ENCODE results near the gene TBC1D7. TPM values are rescaled to one million over a fixed set of nuclear protein-coding genes. Genes with fewer than 3 reads are reported as not detected.

The TBC1D7 gene
- total RNA-seq, 1 experiment from 2014 or later: 29.2 TPM

- Histone ChIP-seq H3K79me2 (ENCODE audit: low read depth) (no peaks in the 10 kb centered on the region), H3K9me2 (ENCODE audit: insufficient read depth) (no peaks in the 10 kb centered on the region), H3K4me1 (replicated peaks; ENCODE audit: insufficient read depth) (no peaks in the 10 kb centered on the region), H4K20me1 (ENCODE audit: insufficient read depth) (no peaks in the 10 kb centered on the region), H3K4me2 (no peak overlapping the region), H3K9me3 (ENCODE audit: insufficient read depth, low read depth) (no peaks in the 10 kb centered on the region), H3F3A (ENCODE audit: insufficient read depth, low read depth) (no peaks in the 10 kb centered on the region), H3K27me3 (ENCODE audit: insufficient read depth, low read depth) (no peaks in the 10 kb centered on the region), H2AFZ (no peak overlapping the region), H3K27ac (no peak overlapping the region), H3K36me3 (ENCODE audit: low read depth) (no peaks in the 10 kb centered on the region), H3K4me3 (no peak overlapping the region)
- ChIA-PET CTCF (no interaction called here), POLR2A (ENCODE audit: unreplicated experiment) (no interaction called here)
- intact Hi-C loops (cut with micrococcal nuclease; ENCODE audit: unreplicated experiment): no loop called here
- no peak for DNase-seq
- TF ChIP-seq CTCF (conservative IDR thresholded peaks at IDR 0.05) (no peak), EZH2 (IDR thresholded peaks at IDR 0.05; ENCODE audit: low read depth) (no peak)
- BruUV-seq (replicated peaks): no TSS peak
These were observed 38.5 kb downstream of the TBC1D7 start for GRCh38 chr6:13289789-13290318.

- Histone ChIP-seq H3K4me3 (no peak overlapping the region), H4K20me1 (ENCODE audit: insufficient read depth) (no peaks in the 10 kb centered on the region), H3K27me3 (ENCODE audit: insufficient read depth, low read depth) (no peaks in the 10 kb centered on the region), H3F3A (ENCODE audit: insufficient read depth, low read depth) (no peaks in the 10 kb centered on the region), H2AFZ (no peak overlapping the region), H3K79me2 (ENCODE audit: low read depth) (no peaks in the 10 kb centered on the region), H3K4me1 (replicated peaks; ENCODE audit: insufficient read depth) (no peaks in the 10 kb centered on the region), H3K4me2 (no peak overlapping the region), H3K9me3 (ENCODE audit: insufficient read depth, low read depth) (no peaks in the 10 kb centered on the region), H3K36me3 (ENCODE audit: low read depth) (no peaks in the 10 kb centered on the region), H3K9me2 (ENCODE audit: insufficient read depth) (no peaks in the 10 kb centered on the region), H3K27ac (no peak overlapping the region)
- ChIA-PET CTCF (no interaction called here), POLR2A (ENCODE audit: unreplicated experiment) (no interaction called here)
- DNase-seq: no peak
- TF ChIP-seq EZH2 (IDR thresholded peaks at IDR 0.05; ENCODE audit: low read depth): no peak
- TF ChIP-seq CTCF (conservative IDR thresholded peaks at IDR 0.05): no peak
- BruUV-seq (replicated peaks): no TSS peak
- intact Hi-C loops (cut with micrococcal nuclease; ENCODE audit: unreplicated experiment): no loop called here
These were observed 39.4 kb downstream of the TBC1D7 start for GRCh38 chr6:13288969-13289391.

- no peak overlapping the region for H2AFZ ChIP-seq
- DNase-seq: no peak
- TF ChIP-seq CTCF (conservative IDR thresholded peaks at IDR 0.05) (no peak), EZH2 (IDR thresholded peaks at IDR 0.05; ENCODE audit: low read depth) (no peak)
- intact Hi-C loops (cut with micrococcal nuclease; ENCODE audit: unreplicated experiment): no loop called here
- ChIA-PET POLR2A (ENCODE audit: unreplicated experiment) (no interaction called here), CTCF (no interaction called here)
- no peaks in the 10 kb centered on the region for H3K79me2 ChIP-seq (ENCODE audit: low read depth)
- no peak overlapping the region for H3K4me3 ChIP-seq
- H3K9me2 ChIP-seq (ENCODE audit: insufficient read depth): no peaks in the 10 kb centered on the region
- no peaks in the 10 kb centered on the region for H3K36me3 ChIP-seq (ENCODE audit: low read depth)
- no peaks in the 10 kb centered on the region for H3F3A ChIP-seq (ENCODE audit: insufficient read depth, low read depth)
- H4K20me1 ChIP-seq (ENCODE audit: insufficient read depth): no peaks in the 10 kb centered on the region
- no peaks in the 10 kb centered on the region for H3K27me3 ChIP-seq (ENCODE audit: insufficient read depth, low read depth)
- H3K4me2 ChIP-seq: no peak overlapping the region
- no peaks in the 10 kb centered on the region for H3K9me3 ChIP-seq (ENCODE audit: insufficient read depth, low read depth)
- H3K4me1 ChIP-seq (replicated peaks; ENCODE audit: insufficient read depth): no peaks in the 10 kb centered on the region
- no peak overlapping the region for H3K27ac ChIP-seq
- BruUV-seq (replicated peaks): no TSS peak
These were observed 39.9 kb downstream of the TBC1D7 start for GRCh38 chr6:13288481-13288880.

Data from PC-9 (cell line).